GM18498 (cell line): ENCODE measurements around the gene ATPAF2.

Source experiments
- ATAC-seq: cut with Tn5 transposase; IDR thresholded peaks from one replicate; pipeline ENCODE4 v1.9.1; 2021; ENCODE audit warnings: mild to moderate bottlenecking, moderate library complexity; ENCODE audit not compliant: unreplicated experiment

Gene ATPAF2

GRCh38 chr17:18038861-18039534, at the start of gene ATPAF2, which contains the start of gene GID4:
Gene ATPAF2 (minus strand): TSS chr17:18039168. CDS start chr17:18039013, 155 bp downstream.
Gene GID4 (plus strand): TSS chr17:18039408. CDS start chr17:18039465, 57 bp downstream.
- ATAC-seq, result peak; percentile 90

GRCh38 chr17:18087610-18088491, 48.9 kb upstream of the ATPAF2 start, which contains the start of gene DRG2:
Gene DRG2 (plus strand): TSS chr17:18087948. CDS start chr17:18088024, 76 bp downstream.
- peak; percentile 79 for ATAC-seq

GRCh38 chr17:18084256-18084655, 45.3 kb upstream of the ATPAF2 start:
- ATAC-seq, result no peak

- no peak for ATAC-seq
Observed at GRCh38 chr17:18079543-18079942, 40.6 kb upstream of the ATPAF2 start.

- no peak for ATAC-seq
Observed at GRCh38 chr17:18076936-18077335, 38.0 kb upstream of the ATPAF2 start.

- no peak for ATAC-seq
Observed at GRCh38 chr17:18074566-18075272, 35.8 kb upstream of the ATPAF2 start.

GRCh38 chr17:18071751-18072150, 32.8 kb upstream of the ATPAF2 start:
- no peak for ATAC-seq

GRCh38 chr17:18070861-18071340, 31.9 kb upstream of the ATPAF2 start:
- ATAC-seq, result no peak

GRCh38 chr17:18069101-18069500, 30.1 kb upstream of the ATPAF2 start:
- no peak for ATAC-seq

- no peak for ATAC-seq
Observed at GRCh38 chr17:18066866-18067265, 27.9 kb upstream of the ATPAF2 start.

GRCh38 chr17:18065546-18065945, 26.6 kb upstream of the ATPAF2 start:
- ATAC-seq, result no peak

GRCh38 chr17:18064053-18064452, 25.1 kb upstream of the ATPAF2 start:
- ATAC-seq, result no peak

GRCh38 chr17:18059283-18059682, 20.3 kb upstream of the ATPAF2 start:
- no peak for ATAC-seq

- no peak for ATAC-seq
Observed at GRCh38 chr17:18056214-18056613, 17.2 kb upstream of the ATPAF2 start.

GRCh38 chr17:18055597-18055996, 16.6 kb upstream of the ATPAF2 start:
- no peak for ATAC-seq

- no peak for ATAC-seq
Observed at GRCh38 chr17:18045691-18046350, 6.9 kb upstream of the ATPAF2 start.

- no peak for ATAC-seq
Observed at GRCh38 chr17:18044609-18045008, 5.6 kb upstream of the ATPAF2 start.

GRCh38 chr17:18043491-18043890, 4.5 kb upstream of the ATPAF2 start:
- no peak for ATAC-seq

- no peak for ATAC-seq
Observed at GRCh38 chr17:18042983-18043382, 4.0 kb upstream of the ATPAF2 start.

GRCh38 chr17:18041776-18042175, 2.8 kb upstream of the ATPAF2 start:
- ATAC-seq, result no peak
